GM12878 (cell line): ENCODE data around the gene MRPS15.

ENCODE experiments used
- HDGF ChIP-seq: fragments of 450-650 bp; IDR thresholded peaks from 2 replicates; pipeline ENCODE4 v1.6.1; 2016; ENCODE audit warnings: antibody characterized with exemption
- NFYB ChIP-seq: IDR thresholded peaks from 2 replicates; pipeline ENCODE4 v1.6.1; 2011; ENCODE audit warnings: low read depth, mild to moderate bottlenecking, low read length, improper control_type of control experiment, moderate library complexity; ENCODE audit not compliant: insufficient read depth

GRCh38 chr1:36475341-36475740 is 11.2 kb upstream of the MRPS15 start:
- TF ChIP-seq HDGF, result no peak
- no peak for TF ChIP-seq NFYB
